ENCODE results near the gene SLC9A9. TPM values are rescaled to one million over a fixed set of nuclear protein-coding genes. Genes with fewer than 3 reads are reported as not detected.
A peak's percentile ranks its signal among the peaks of the same experiment; 100 is the strongest.

SLC9A9 gene
- total RNA-seq, 6 experiments from 2014 or later, result 1.3 to 6.3 (median 3.0) TPM

DNA sequence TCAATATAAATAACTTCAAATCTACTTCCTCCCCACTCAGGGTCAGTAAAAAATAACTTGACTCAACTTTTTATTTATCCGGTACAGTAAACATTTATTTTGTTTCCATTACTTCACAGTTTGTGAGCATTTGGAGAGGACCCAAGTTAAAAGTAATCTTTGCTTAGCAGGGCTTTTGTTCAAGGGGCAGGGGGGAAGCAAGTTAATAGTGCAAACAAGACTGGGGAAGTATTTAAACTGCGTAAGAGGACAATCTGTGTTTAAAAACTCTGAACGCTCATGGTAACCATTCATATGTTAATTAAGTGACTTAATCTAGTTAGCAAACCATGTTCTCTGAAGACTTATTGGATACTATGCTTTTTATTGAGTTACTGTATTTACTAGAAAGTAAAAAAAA, 346.2 kb downstream of the SLC9A9 start:
- H3K9me3 ChIP-seq, result no peaks in the 10 kb centered on the region
- TF ChIP-seq, protein P1, sequence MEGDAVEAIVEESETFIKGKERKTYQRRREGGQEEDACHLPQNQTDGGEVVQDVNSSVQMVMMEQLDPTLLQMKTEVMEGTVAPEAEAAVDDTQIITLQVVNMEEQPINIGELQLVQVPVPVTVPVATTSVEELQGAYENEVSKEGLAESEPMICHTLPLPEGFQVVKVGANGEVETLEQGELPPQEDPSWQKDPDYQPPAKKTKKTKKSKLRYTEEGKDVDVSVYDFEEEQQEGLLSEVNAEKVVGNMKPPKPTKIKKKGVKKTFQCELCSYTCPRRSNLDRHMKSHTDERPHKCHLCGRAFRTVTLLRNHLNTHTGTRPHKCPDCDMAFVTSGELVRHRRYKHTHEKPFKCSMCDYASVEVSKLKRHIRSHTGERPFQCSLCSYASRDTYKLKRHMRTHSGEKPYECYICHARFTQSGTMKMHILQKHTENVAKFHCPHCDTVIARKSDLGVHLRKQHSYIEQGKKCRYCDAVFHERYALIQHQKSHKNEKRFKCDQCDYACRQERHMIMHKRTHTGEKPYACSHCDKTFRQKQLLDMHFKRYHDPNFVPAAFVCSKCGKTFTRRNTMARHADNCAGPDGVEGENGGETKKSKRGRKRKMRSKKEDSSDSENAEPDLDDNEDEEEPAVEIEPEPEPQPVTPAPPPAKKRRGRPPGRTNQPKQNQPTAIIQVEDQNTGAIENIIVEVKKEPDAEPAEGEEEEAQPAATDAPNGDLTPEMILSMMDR (IDR thresholded peaks at IDR 0.05), result no peak
- TF ChIP-seq POLR2A (IDR thresholded peaks at IDR 0.05), result no peak
- no peak for DNase-seq
- intact Hi-C loops (cut with DNase I), result no loop called here
- peak in 2 of 4 donors; percentile 13 to 24 for ATAC-seq
- H3K4me3 ChIP-seq, result no peak overlapping the region
- WGBS (ENCODE audit: insufficient coverage, low coverage, low lambda C conversion rate, missing lambda C conversion rate), result 10% methylated on average over 3 of the region's 3 CpGs
- H3K27ac ChIP-seq, result no peak overlapping the region
- H3K27me3 ChIP-seq, result no peaks in the 10 kb centered on the region
- no peaks in the 10 kb centered on the region for H3K4me1 ChIP-seq
- H3K36me3 ChIP-seq, result no peaks in the 10 kb centered on the region

DNA sequence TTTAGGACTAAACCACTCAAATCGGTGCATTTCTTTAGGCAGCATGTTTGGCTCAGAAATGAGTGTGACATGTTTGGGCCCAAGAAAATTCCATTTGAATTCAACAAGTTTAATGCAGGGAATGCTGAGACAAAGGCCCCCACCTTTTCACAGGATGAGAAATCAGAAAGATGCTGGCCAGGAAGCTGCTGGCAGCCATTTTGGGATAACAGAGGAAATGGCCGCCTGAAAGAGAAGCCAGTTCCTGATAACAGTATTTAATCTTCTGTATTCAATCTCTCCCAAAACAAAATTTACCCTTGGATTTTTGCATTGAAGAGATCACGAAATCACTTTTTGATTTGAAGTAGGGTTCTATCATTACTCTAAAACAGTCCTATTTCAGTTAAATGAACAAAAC, 350.9 kb downstream of the SLC9A9 start:
- TF ChIP-seq POLR2A (IDR thresholded peaks at IDR 0.05), result no peak
- TF ChIP-seq, protein P1 (IDR thresholded peaks at IDR 0.05), result no peak
- Histone ChIP-seq H3K4me1 (no peaks in the 10 kb centered on the region), H3K27me3 (no peaks in the 10 kb centered on the region), H3K36me3 (no peaks in the 10 kb centered on the region), H3K4me3 (no peak overlapping the region), H3K27ac (no peak overlapping the region), H3K9me3 (no peaks in the 10 kb centered on the region)
- 71% methylated on average over 3 of the region's 3 CpGs for WGBS (ENCODE audit: insufficient coverage, low coverage, low lambda C conversion rate, missing lambda C conversion rate)
- intact Hi-C loops (cut with DNase I), result no loop called here
- DNase-seq (no peak), ATAC-seq (no peak)

DNA sequence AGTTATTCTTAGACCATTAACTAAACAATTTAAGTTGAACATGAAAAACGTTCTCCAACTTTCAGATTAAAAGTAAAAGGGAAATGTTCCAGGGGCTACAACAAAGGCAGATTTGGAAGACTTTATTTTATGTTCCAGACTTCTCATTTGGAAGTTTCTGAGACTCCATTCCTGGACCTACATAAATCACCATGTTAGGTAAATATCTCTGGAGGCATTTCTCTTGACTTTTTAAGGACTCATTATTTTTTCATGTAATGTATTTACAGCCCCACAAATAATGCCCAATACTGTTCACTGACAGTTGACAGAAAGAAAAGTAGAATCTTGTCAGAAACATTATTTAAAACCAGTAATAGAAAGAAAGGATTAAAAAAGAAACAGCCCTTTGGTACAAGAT, 352.1 kb downstream of the SLC9A9 start:
- Histone ChIP-seq H3K27ac (no peak overlapping the region), H3K27me3 (no peaks in the 10 kb centered on the region), H3K9me3 (no peaks in the 10 kb centered on the region), H3K4me3 (no peak overlapping the region), H3K36me3 (no peaks in the 10 kb centered on the region), H3K4me1 (no peaks in the 10 kb centered on the region)
- intact Hi-C loops (cut with DNase I), result no loop called here
- no peak for ATAC-seq
- TF ChIP-seq, protein P1 (IDR thresholded peaks at IDR 0.05), result no peak
- no peak for TF ChIP-seq POLR2A (IDR thresholded peaks at IDR 0.05)
- 48% methylated on average over 1 of the region's 1 CpG for WGBS (ENCODE audit: insufficient coverage, low coverage, low lambda C conversion rate, missing lambda C conversion rate)
- DNase-seq, result no peak

DNA sequence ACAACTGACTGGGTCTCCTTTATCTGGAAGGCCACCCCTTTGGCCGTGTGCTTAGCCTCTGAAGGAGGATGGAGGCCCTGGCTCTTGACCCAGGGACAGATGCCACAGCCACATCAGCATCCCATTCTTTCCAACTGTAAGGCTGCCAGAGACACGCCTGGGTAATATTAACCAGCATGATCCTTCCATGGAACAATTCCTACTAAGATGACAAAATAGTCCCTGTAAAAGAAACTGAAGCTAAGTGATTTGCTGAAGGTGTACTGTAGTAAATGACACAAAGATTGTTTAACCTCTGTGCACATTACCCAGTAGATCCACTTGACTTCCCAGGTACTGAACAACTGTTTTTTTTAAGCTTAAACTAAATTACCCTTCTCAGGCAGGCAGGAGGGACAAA, 352.7 kb downstream of the SLC9A9 start:
- Histone ChIP-seq H3K36me3 (no peaks in the 10 kb centered on the region), H3K27ac (no peak overlapping the region), H3K27me3 (no peaks in the 10 kb centered on the region), H3K4me1 (no peaks in the 10 kb centered on the region), H3K4me3 (no peak overlapping the region), H3K9me3 (no peaks in the 10 kb centered on the region)
- DNase-seq (no peak), ATAC-seq (no peak)
- TF ChIP-seq POLR2A (IDR thresholded peaks at IDR 0.05), result no peak
- TF ChIP-seq, protein P1 (IDR thresholded peaks at IDR 0.05), result no peak
- 64% methylated on average over 2 of the region's 2 CpGs for WGBS (ENCODE audit: insufficient coverage, low coverage, low lambda C conversion rate, missing lambda C conversion rate)
- intact Hi-C loops (cut with DNase I), result no loop called here

DNA sequence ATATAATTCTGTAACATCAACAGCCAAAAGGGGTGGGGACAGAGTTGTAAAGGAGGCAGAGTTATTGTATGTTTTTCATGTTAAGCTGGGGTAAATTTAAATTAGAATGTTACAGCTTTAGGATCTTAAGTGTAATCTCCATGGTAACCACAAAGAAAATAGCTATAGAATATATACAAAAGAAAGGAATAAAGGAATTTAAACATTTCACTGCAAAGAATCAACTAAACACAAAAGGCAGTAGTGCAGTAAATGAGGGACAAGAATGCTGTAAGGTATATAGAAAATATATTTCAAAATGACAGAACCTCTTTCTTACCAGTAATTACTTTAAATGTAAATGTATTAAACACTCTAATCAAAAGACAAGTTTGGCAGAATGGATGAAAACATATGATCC, 361.7 kb downstream of the SLC9A9 start:
- Histone ChIP-seq H3K27ac (no peak overlapping the region), H3K36me3 (no peaks in the 10 kb centered on the region), H3K27me3 (no peaks in the 10 kb centered on the region), H3K4me1 (no peaks in the 10 kb centered on the region), H3K4me3 (no peak overlapping the region), H3K9me3 (no peaks in the 10 kb centered on the region)
- no peak for ATAC-seq
- TF ChIP-seq POLR2A (IDR thresholded peaks at IDR 0.05), result no peak
- TF ChIP-seq, protein P1 (IDR thresholded peaks at IDR 0.05), result no peak
- no peak for DNase-seq
- intact Hi-C loops (cut with DNase I), result no loop called here

Data from right lobe of liver (tissue), 6 donors.